ENCODE data around the gene NEK6.

DNA sequence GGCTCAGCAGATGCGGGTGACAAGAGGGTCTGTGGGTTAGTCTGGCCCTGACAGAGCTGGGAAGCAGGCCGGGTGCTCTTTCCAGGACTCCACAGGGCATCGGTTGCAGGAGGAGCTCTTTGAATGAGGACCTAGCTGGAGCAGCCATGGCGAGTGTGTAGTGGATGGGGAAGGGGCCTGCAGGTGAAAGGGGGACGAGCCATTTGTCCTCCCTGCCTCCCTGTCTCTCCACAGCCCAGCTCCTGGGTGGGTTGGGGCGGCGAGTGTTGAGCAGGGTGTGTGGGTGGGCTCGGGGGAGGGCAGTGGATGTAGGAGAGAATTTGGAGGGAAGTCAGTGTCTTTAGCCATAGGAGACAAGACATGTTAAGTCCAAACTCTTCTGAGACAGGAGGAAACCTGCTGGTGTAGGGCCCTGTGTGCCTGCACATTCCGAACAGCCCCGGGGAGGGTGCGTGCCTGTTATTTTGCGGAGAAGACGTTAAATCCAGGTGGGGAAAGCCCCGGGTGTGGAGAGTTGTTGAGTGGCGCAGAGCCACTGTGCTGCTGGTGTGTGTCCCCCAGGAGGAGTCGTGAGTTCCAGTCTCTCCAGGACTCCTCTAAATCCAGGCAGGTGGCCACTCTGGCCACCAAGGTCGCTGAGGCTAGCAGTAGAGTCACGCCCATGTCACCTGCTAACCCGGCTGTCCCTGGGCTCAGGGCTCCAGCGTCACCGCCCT, 83.9 kb downstream of the NEK6 start:
- no peak for TF ChIP-seq POLR2A (IDR thresholded peaks at IDR 0.05)
- TF ChIP-seq, protein P1, sequence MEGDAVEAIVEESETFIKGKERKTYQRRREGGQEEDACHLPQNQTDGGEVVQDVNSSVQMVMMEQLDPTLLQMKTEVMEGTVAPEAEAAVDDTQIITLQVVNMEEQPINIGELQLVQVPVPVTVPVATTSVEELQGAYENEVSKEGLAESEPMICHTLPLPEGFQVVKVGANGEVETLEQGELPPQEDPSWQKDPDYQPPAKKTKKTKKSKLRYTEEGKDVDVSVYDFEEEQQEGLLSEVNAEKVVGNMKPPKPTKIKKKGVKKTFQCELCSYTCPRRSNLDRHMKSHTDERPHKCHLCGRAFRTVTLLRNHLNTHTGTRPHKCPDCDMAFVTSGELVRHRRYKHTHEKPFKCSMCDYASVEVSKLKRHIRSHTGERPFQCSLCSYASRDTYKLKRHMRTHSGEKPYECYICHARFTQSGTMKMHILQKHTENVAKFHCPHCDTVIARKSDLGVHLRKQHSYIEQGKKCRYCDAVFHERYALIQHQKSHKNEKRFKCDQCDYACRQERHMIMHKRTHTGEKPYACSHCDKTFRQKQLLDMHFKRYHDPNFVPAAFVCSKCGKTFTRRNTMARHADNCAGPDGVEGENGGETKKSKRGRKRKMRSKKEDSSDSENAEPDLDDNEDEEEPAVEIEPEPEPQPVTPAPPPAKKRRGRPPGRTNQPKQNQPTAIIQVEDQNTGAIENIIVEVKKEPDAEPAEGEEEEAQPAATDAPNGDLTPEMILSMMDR (IDR thresholded peaks at IDR 0.05) = no peak
- TF ChIP-seq EP300 (IDR thresholded peaks at IDR 0.05) = no peak
